GM18505 (cell line): ENCODE results near the gene CELA3A.
"Not testable (repeated sequence)": the region's sequence is repeated elsewhere in the genome, so short reads cannot be mapped to it uniquely, and the experiment has no call there.

Experiments used
- ATAC-seq: cut with Tn5 transposase; IDR thresholded peaks from one replicate; pipeline ENCODE4 v1.9.1; 2021; ENCODE audit not compliant: unreplicated experiment
- POLR2A ChIP-seq: IDR thresholded peaks from 4 replicates; pipeline ENCODE4 v1.6.1; 2011; ENCODE audit warnings: borderline replicate concordance; ENCODE audit not compliant: insufficient read depth, insufficient read length; ENCODE audit errors: extremely low read depth

The CELA3A gene

DNA sequence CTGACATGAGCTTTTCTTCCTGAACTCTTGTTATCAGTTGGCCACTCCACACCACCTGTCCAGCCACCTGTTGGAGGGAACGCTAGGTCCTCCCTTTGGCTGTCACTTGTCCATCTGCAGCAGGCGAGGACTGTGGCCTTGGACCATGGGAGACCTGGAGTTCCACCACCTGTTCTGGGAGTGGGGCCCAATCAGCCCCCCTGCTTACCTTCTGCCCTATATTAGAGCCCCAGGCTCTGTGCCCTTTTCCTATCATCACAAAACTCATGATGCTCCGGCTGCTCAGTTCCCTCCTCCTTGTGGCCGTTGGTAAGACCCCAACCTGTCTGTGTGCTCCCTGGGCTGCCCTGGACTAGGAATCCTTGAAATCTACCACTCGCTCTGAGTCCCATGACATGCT lies at the start of gene CELA3A:
Gene CELA3A, plus strand, starts transcription at position 249 of the 400 bp plus-strand sequence. Its CDS starts 18 bp downstream, at position 267.
- no peak for ATAC-seq

GRCh38 chr1:21952786-21953520 lies 48.5 kb upstream of the CELA3A start:
- no peak for TF ChIP-seq POLR2A
- no peak for ATAC-seq

More for the DNA sequence above, at the start of gene CELA3A:
- no peak for TF ChIP-seq POLR2A

GRCh38 chr1:21955058-21955457 lies 46.4 kb upstream of the CELA3A start:
- no peak for ATAC-seq
- no peak for TF ChIP-seq POLR2A

GRCh38 chr1:21955501-21956281 lies 45.8 kb upstream of the CELA3A start:
- no peak for TF ChIP-seq POLR2A

DNA sequence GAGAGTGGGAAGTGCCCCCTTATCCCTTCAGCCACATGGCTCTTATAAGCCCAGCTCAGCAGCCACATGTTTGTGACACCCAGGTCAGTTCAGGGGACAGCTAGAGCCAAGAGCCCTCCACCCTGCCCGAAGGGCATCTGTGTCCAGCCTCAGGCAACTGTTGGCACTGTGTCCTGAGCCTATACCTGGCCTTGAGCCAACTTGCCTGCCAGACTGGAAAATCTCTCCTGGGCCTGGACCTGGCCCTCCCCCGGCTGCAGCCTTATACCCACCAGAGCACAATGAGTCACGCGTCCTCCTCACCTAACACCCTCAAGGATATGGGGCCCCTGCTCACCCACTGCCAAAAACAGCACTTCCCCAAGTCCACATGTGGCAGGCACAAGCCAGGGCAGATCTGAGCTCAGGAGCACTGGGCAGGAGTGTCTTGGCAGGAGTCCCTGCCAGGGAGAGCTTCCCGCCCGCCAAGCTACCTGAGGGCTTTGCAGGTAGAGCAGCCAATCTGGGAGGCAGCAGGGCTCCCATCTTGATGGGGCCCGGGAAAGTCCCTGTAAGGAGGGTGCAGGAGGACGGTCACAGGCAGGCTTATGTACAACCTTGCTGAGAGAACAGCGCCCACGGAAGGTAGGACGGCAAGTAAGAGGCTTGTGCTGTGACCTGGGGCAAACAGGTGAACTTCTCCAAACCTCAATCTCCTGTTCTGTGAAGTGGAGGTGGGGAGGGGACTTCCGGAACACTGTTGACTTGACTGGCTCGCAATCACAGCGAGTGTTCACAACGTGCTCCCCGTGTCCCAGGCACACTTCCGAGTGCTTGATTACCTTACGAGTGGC lies 44.5 kb upstream of the CELA3A start:
- no peak for TF ChIP-seq POLR2A
- ATAC-seq, result no peak

More at GRCh38 chr1:21955501-21956281, 45.8 kb upstream of the CELA3A start:
- no peak for ATAC-seq

GRCh38 chr1:21961337-21961736 lies 40.1 kb upstream of the CELA3A start:
- no peak for ATAC-seq

GRCh38 chr1:21961799-21962198 lies 39.7 kb upstream of the CELA3A start:
- TF ChIP-seq POLR2A, result no peak
- no peak for ATAC-seq

More at GRCh38 chr1:21961337-21961736, 40.1 kb upstream of the CELA3A start:
- no peak for TF ChIP-seq POLR2A

DNA sequence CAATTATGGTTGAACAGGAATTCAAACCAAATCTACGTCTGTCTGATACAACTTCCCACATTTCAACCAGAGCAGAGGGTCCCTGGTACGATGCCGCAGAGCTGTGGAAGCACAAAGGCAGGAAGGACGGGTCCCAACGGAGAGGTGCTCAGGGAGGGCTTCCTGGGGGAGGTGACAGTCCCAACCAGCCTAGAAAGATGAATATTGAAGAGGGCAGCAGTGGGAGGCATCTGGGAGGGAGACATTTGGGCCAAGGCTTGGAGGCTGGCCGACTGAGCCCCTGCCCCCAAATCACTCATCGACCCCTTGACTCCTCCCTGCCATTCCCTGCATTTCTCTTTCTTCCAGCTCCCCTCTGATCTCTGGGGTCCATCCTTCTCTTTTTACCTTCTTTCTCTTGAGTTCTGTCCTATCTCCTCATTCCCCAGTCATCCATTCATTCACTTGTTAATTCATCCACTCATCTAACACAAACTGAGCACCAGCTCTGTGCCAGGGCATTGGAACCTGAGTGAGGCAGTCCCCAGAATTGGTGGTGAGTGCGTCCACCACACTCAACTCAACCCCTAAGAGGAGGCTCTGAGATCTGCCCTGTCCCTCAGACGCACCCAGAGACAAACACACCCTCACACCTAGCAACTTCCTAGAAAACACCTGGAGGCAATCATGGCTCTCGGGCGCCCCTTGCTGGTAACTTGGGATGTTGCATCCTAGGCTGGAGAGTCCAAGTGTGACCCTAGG lies 37.8 kb upstream of the CELA3A start:
- TF ChIP-seq POLR2A, result no peak
- no peak for ATAC-seq

DNA sequence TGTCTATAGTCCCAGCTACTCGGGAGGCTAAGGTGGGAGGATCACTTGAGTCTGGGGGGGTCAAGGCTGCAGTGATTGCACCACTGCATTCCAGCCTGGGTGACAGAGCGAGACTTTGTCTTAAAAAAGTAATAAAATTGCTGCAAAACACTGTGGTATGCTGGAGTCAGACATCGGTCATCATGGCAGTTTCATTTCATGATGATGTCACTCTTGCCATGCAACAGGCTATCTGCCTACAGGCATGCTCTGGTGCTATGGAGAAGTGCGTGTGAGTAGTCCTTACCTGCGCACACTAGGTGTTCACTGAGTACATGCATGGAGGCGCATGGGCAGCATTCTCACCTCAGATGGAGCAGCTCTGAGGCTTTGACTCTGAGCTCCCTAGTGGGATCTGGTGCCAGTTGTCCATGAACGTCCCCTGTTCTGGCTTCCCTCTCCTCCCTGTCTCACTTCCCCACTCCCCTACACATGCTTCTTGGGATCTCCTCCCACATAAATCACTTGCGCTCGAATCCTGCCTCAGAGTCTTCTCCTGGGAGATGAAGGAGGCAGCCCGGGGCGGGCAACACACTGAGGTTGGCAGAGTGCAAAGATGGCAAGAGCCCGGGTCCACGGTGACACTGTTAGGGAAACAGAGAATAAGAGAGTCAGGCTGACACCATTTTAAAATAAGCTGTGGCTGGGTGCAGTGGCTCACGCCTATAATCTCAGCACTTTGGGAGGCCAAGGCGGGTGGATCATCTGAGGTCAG lies 35.0 kb upstream of the CELA3A start:
- TF ChIP-seq POLR2A, result no peak
- ATAC-seq, result no peak

DNA sequence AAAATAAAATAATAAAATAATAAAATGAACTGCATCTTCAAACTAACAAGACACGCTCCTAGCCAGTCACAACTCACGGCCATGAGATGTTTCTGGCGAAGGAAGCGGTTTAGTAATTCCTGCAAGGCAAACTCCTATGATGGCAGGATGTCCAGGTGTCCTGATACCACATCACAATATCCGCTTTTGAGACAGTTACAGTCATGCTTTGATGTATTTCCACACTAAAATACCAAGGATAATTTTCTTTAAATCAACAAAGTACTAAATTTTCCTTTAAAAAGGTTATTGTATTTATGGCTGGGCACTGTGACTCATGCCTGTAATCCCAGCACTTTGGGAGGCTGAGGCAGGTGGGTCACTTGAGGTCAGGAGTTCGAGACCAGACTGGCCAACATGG lies 34.2 kb upstream of the CELA3A start:
- ATAC-seq, result not testable (repeated sequence)

DNA sequence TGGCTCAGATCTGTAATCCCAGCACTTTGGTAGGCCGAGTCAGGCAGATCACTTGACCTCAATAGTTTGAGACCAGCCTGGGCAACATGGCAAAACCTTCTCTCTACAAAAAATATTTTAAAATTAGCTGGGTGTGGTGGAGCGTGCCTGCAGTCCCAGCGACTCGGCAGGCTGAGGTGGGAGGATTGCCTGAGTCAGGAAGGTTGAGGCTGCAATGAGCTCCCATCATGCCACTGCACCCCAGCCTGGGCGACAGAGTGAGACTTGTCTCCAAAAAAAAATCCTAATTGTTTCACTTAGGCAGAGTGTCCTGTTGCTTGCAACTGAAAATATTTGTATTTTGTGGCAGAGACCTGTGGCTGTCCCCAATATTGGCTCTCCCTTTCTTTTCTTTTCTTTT lies 32.4 kb upstream of the CELA3A start:
- not testable (repeated sequence) for ATAC-seq

- ATAC-seq, result not testable (repeated sequence)
These were observed 30.9 kb upstream of the CELA3A start for GRCh38 chr1:21970523-21970922.

- not testable (repeated sequence) for ATAC-seq
These were observed 28.4 kb upstream of the CELA3A start for GRCh38 chr1:21972973-21973441.

- ATAC-seq, result not testable (repeated sequence)
These were observed 27.5 kb upstream of the CELA3A start for GRCh38 chr1:21973948-21974347.

DNA sequence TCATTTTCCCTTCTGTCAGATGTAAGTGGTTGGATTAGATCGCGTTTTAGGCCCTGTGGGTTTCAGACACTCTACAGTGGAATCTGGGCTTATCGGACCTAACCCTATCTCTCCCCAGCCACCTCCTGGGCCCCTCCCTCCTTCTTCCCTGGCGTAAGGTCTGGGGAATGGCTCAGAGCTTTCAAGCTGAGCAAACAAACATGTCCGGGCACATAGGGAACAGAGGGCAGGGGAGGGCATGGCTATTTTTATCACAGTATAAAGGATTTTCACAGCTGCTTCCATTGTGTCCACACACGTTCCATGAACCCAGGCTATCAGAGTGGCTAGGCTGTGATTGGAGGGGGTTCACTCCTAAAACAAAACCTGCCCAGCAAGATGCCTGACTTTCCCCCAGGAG lies 26.8 kb upstream of the CELA3A start:
- ATAC-seq, result not testable (repeated sequence)

- not testable (repeated sequence) for ATAC-seq
These were observed 26.2 kb upstream of the CELA3A start for GRCh38 chr1:21975296-21975695.

- ATAC-seq, result not testable (repeated sequence)
These were observed 24.7 kb upstream of the CELA3A start, which contains the start of gene CELA3B for GRCh38 chr1:21976703-21977239. TSS of gene CELA3B (plus strand) at chr1:21977022. CDS start at chr1:21977040, 18 bp downstream.
